ENCODE results near the gene FMO2.

GRCh38 chr1:171159148-171159547 lies 26.0 kb upstream of the FMO2 start:
- no peak for TF ChIP-seq EZH2 (IDR thresholded peaks at IDR 0.05; ENCODE audit: insufficient read depth, low read length)
- no peak for TF ChIP-seq CTCF (IDR thresholded peaks at IDR 0.05; ENCODE audit: insufficient read depth, low read depth, low read length)
